ENCODE data around the gene FLNA.

FLNA gene

GRCh38 chrX:154355776-154356140, 18.7 kb downstream of the FLNA start:
- TF ChIP-seq CTCF (conservative IDR thresholded peaks at IDR 0.05), result no peak
- TF ChIP-seq ZFX (IDR thresholded peaks at IDR 0.05), result no peak
- H3K27ac ChIP-seq, result no peak overlapping the region

GRCh38 chrX:154355094-154355775, 19.2 kb downstream of the FLNA start:
- no peak overlapping the region for H3K27ac ChIP-seq

GRCh38 chrX:154354516-154354915, 19.9 kb downstream of the FLNA start:
- no peak overlapping the region for H3K27ac ChIP-seq
- no peak for TF ChIP-seq CTCF (conservative IDR thresholded peaks at IDR 0.05)
- TF ChIP-seq ZFX (IDR thresholded peaks at IDR 0.05), result no peak

More at GRCh38 chrX:154355094-154355775, 19.2 kb downstream of the FLNA start:
- TF ChIP-seq CTCF (conservative IDR thresholded peaks at IDR 0.05) (no peak), ZFX (IDR thresholded peaks at IDR 0.05) (no peak)

GRCh38 chrX:154354013-154354412, 20.4 kb downstream of the FLNA start:
- TF ChIP-seq CTCF (conservative IDR thresholded peaks at IDR 0.05), result no peak
- no peak for TF ChIP-seq ZFX (IDR thresholded peaks at IDR 0.05)

GRCh38 chrX:154353172-154353843, 21.1 kb downstream of the FLNA start:
- H3K27ac ChIP-seq, result no peak overlapping the region
- TF ChIP-seq ZFX (IDR thresholded peaks at IDR 0.05) (no peak), CTCF (conservative IDR thresholded peaks at IDR 0.05) (no peak)

More at GRCh38 chrX:154354013-154354412, 20.4 kb downstream of the FLNA start:
- no peak overlapping the region for H3K27ac ChIP-seq

- TF ChIP-seq CTCF (conservative IDR thresholded peaks at IDR 0.05) (no peak), ZFX (IDR thresholded peaks at IDR 0.05) (no peak)
- H3K27ac ChIP-seq, result no peak overlapping the region
Observed at GRCh38 chrX:154352466-154352865, 22.0 kb downstream of the FLNA start.

GRCh38 chrX:154352012-154352401, 22.4 kb downstream of the FLNA start:
- no peak overlapping the region for H3K27ac ChIP-seq
- TF ChIP-seq CTCF (conservative IDR thresholded peaks at IDR 0.05) (no peak), ZFX (IDR thresholded peaks at IDR 0.05) (no peak)
